ENCODE measurements around the gene HLA-B.

- TF ChIP-seq ZNF274 (IDR thresholded peaks at IDR 0.05; ENCODE audit: low read depth, low read length) (no peak), SUZ12 (IDR thresholded peaks at IDR 0.05; ENCODE audit: extremely low read depth, insufficient read depth, insufficient read length) (no peak), YY1 (IDR thresholded peaks at IDR 0.05; ENCODE audit: insufficient read depth, insufficient read length) (no peak)
These were observed 35.2 kb downstream of the HLA-B start for GRCh38 chr6:31321820-31322219.

Measured in NT2/D1 (cell line).